Measurements from ENCODE around the gene UCN3. TPM values are rescaled to one million over a fixed set of nuclear protein-coding genes. Genes with fewer than 3 reads are reported as not detected.

Gene UCN3
- total RNA-seq, 4 donors from 2014 or later, result not detected

DNA sequence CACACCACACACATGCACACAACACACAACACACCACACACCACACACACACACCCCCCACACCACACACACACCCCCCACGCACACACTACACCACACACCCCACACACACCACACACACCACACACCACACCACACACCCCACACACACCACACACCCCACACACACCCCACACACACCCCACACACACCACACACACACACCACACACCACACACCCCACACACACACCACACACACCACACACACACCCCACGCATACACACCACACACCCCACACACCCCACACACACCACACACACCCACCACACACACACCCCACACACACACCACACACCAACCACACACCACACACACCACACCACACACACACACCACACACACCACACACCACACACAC lies 16.4 kb downstream of the UCN3 start:
- Histone ChIP-seq H3K4me1 (no peaks in the 10 kb centered on the region), H3K27me3 (no peaks in the 10 kb centered on the region), H3K9me3 (no peaks in the 10 kb centered on the region), H3K36me3 (no peaks in the 10 kb centered on the region), H3K27ac (no peak overlapping the region), H3K4me3 (no peak overlapping the region)
- TF ChIP-seq POLR2A (IDR thresholded peaks at IDR 0.05), result no peak
- TF ChIP-seq, protein P1, sequence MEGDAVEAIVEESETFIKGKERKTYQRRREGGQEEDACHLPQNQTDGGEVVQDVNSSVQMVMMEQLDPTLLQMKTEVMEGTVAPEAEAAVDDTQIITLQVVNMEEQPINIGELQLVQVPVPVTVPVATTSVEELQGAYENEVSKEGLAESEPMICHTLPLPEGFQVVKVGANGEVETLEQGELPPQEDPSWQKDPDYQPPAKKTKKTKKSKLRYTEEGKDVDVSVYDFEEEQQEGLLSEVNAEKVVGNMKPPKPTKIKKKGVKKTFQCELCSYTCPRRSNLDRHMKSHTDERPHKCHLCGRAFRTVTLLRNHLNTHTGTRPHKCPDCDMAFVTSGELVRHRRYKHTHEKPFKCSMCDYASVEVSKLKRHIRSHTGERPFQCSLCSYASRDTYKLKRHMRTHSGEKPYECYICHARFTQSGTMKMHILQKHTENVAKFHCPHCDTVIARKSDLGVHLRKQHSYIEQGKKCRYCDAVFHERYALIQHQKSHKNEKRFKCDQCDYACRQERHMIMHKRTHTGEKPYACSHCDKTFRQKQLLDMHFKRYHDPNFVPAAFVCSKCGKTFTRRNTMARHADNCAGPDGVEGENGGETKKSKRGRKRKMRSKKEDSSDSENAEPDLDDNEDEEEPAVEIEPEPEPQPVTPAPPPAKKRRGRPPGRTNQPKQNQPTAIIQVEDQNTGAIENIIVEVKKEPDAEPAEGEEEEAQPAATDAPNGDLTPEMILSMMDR (IDR thresholded peaks at IDR 0.05), result no peak
- 100% methylated on average over 2 of the region's 2 CpGs; no CpG with 5 or more reads in 1 of the 2 donors for WGBS, 2 donors
- DNase-seq, result no peak
- intact Hi-C loops (cut with DNase I), result no loop called here

GRCh38 chr10:5385224-5385623 lies 20.5 kb downstream of the UCN3 start:
- WGBS, 2 donors, result 82 to 89% methylated on average over 2 of the region's 2 CpGs
- intact Hi-C loops (cut with DNase I), result no loop called here

GRCh38 chr10:5387169-5387568 lies 22.4 kb downstream of the UCN3 start:
- H3K27ac ChIP-seq, result no peak overlapping the region
- DNase-seq, result no peak
- peaks cover 0 to 30% (median 14%) of the 10 kb centered on the region in 3 donors for H3K9me3 ChIP-seq
- intact Hi-C loops (cut with DNase I), result no loop called here
- H3K27me3 ChIP-seq, result no peaks in the 10 kb centered on the region
- WGBS, 2 donors, result 86 to 89% methylated on average over 5 of the region's 5 CpGs
- no peaks in the 10 kb centered on the region for H3K36me3 ChIP-seq
- no peaks in the 10 kb centered on the region for H3K4me1 ChIP-seq
- TF ChIP-seq POLR2A (IDR thresholded peaks at IDR 0.05), result no peak
- TF ChIP-seq, protein P1 (IDR thresholded peaks at IDR 0.05), result no peak
- H3K4me3 ChIP-seq, result no peak overlapping the region

More at GRCh38 chr10:5385224-5385623, 20.5 kb downstream of the UCN3 start:
- H3K27me3 ChIP-seq, result no peaks in the 10 kb centered on the region
- DNase-seq, result no peak
- no peaks in the 10 kb centered on the region for H3K36me3 ChIP-seq
- H3K4me1 ChIP-seq, result no peaks in the 10 kb centered on the region
- no peak for TF ChIP-seq POLR2A (IDR thresholded peaks at IDR 0.05)
- TF ChIP-seq, protein P1 (IDR thresholded peaks at IDR 0.05), result no peak
- peaks cover 0 to 16% (median 6%) of the 10 kb centered on the region in 3 donors for H3K9me3 ChIP-seq
- no peak overlapping the region for H3K27ac ChIP-seq
- H3K4me3 ChIP-seq, result no peak overlapping the region

DNA sequence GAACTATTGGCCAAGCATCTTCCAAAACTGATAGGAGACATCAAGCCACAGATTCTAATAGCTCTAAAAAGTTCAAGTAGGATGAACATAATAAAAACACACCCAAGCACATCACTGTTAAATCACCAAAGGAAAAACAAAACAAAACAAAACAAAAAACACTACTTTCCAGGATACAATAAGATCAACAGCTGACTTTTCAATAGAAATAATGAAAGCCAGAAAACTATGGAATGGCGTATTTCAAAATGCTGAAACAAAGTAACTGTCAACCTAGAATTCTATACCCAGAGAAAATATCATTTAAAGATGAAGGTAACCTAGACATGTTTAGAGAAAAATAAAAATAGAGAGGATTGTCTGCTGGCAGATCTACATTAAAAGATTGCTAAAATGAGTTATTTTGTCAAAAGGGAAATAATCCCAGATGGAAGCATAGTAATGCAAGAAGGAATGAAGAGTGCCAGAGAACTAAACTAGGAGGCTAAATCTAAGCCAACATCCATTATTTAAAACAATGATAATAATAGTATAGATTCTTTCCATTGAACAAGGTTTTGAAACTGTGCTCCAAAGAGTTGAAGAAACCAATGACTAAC lies 25.9 kb downstream of the UCN3 start:
- intact Hi-C loops (cut with DNase I), result no loop called here
- H3K9me3 ChIP-seq, result peaks cover 0 to 30% (median 14%) of the 10 kb centered on the region in 3 donors
- DNase-seq, result no peak
- no peaks in the 10 kb centered on the region for H3K4me1 ChIP-seq
- 93 to 100% methylated on average over 1 of the region's 1 CpG for WGBS, 2 donors
- no peak overlapping the region for H3K27ac ChIP-seq
- TF ChIP-seq POLR2A (IDR thresholded peaks at IDR 0.05), result no peak
- TF ChIP-seq, protein P1 (IDR thresholded peaks at IDR 0.05), result no peak
- no peak overlapping the region for H3K4me3 ChIP-seq
- H3K36me3 ChIP-seq, result no peaks in the 10 kb centered on the region
- no peaks in the 10 kb centered on the region for H3K27me3 ChIP-seq

DNA sequence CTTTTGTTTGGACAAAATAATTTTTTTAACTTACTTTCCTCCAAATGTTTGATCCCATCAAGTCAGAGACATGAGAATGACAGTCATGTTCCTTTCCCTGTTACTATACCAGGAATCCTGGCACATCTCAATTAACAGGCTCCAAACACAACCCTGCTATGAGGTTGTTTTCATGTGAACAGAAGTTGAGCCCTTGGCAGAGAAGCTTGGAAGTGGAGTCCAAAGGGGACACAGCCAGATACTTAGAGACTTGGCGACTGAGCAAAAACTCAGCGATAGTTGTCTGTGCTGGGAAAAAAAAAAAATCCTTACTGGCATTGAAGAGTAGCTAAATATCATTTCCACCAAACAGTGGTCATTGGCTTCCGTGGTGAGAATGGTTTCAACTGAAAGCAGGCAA lies 27.0 kb downstream of the UCN3 start:
- TF ChIP-seq POLR2A (IDR thresholded peaks at IDR 0.05), result no peak
- TF ChIP-seq, protein P1 (IDR thresholded peaks at IDR 0.05), result no peak
- Histone ChIP-seq H3K27ac (no peak overlapping the region), H3K36me3 (no peaks in the 10 kb centered on the region), H3K9me3 (peaks cover 0 to 30% (median 14%) of the 10 kb centered on the region in 3 donors), H3K4me3 (no peak overlapping the region), H3K4me1 (no peaks in the 10 kb centered on the region), H3K27me3 (no peaks in the 10 kb centered on the region)
- DNase-seq, result no peak
- 84 to 87% methylated on average over 3 of the region's 3 CpGs for WGBS, 2 donors
- intact Hi-C loops (cut with DNase I), result no loop called here

Measured in esophagus squamous epithelium (tissue), 5 donors.